PC-3 (cell line): ENCODE data around the gene NYAP2.

Source experiments
- CTCF ChIP-seq: fragments of 300-600 bp; sonication (generic); conservative IDR thresholded peaks from 2 replicates; pipeline ENCODE4 v1.5.1; 2017; ENCODE audit warnings: antibody characterized with exemption, low read depth, mild to moderate bottlenecking, low read length
- EZH2 ChIP-seq: fragments of 300-600 bp; sonication (generic); IDR thresholded peaks from one replicate; pipeline ENCODE4 v1.6.1; 2017; ENCODE audit warnings: antibody characterized with exemption, mild to moderate bottlenecking, low read length; ENCODE audit not compliant: unreplicated experiment

GRCh38 chr2:225416616-225417367 lies 17.3 kb downstream of the NYAP2 start:
- TF ChIP-seq CTCF, result no peak
- TF ChIP-seq EZH2, result no peak
